H9 (cell line): ENCODE results near the gene RALGAPA1. TPM values are rescaled to one million over a fixed set of nuclear protein-coding genes. Genes with fewer than 3 reads are reported as not detected.
"Not testable (repeated sequence)": the region's sequence is repeated elsewhere in the genome, so short reads cannot be mapped to it uniquely, and the experiment has no call there.

Experiments used
- DNase-seq: peaks from one replicate; pipeline ENCODE4 v3.0.0-alpha.2; 2017
- H2AFZ ChIP-seq: one replicate; pipeline ENCODE4 v1.6.1; 2013; ENCODE audit warnings: mild to moderate bottlenecking, low read length, control low read depth, moderate library complexity
- H2AK5ac ChIP-seq: 2 replicates; pipeline ENCODE4 v1.6.1; 2013; ENCODE audit warnings: low read length, control low read depth, mixed read lengths; ENCODE audit not compliant: insufficient read length
- H2BK120ac ChIP-seq: one replicate; pipeline ENCODE4 v1.6.1; 2013; ENCODE audit warnings: low read depth, mild to moderate bottlenecking, low read length, control low read depth, inconsistent platforms; ENCODE audit not compliant: poor library complexity, severe bottlenecking
- H2BK12ac ChIP-seq: 2 replicates; pipeline ENCODE4 v1.6.1; 2013; ENCODE audit warnings: low read length, control low read depth, mixed read lengths, low read depth; ENCODE audit not compliant: insufficient read length
- H2BK15ac ChIP-seq: 2 replicates; pipeline ENCODE4 v1.6.1; 2013; ENCODE audit warnings: low read depth, low read length, control low read depth
- H2BK20ac ChIP-seq: one replicate; pipeline ENCODE4 v1.6.1; 2013; ENCODE audit warnings: low read depth, mild to moderate bottlenecking, low read length, control low read depth, inconsistent platforms; ENCODE audit not compliant: poor library complexity, severe bottlenecking
- H2BK5ac ChIP-seq: 2 replicates; pipeline ENCODE4 v1.6.1; 2013; ENCODE audit warnings: low read length, control low read depth, mixed read lengths; ENCODE audit not compliant: insufficient read length
- H3K14ac ChIP-seq: 2 replicates; pipeline ENCODE4 v1.6.1; 2013; ENCODE audit warnings: low read length, control low read depth; ENCODE audit not compliant: insufficient read depth
- H3K18ac ChIP-seq: 2 replicates; pipeline ENCODE4 v1.6.1; 2013; ENCODE audit warnings: low read depth, mild to moderate bottlenecking, mixed read lengths, low read length, control low read depth; ENCODE audit not compliant: insufficient read length
- H3K23ac ChIP-seq: 2 replicates; pipeline ENCODE4 v1.6.1; 2013; ENCODE audit warnings: low read length, control low read depth, mixed read lengths, low read depth; ENCODE audit not compliant: insufficient read length
- H3K23me2 ChIP-seq: 2 replicates; pipeline ENCODE4 v1.6.1; 2013; ENCODE audit warnings: low read depth, mild to moderate bottlenecking, mixed read lengths, low read length, control low read depth; ENCODE audit not compliant: insufficient read length, poor library complexity, severe bottlenecking
- H3K27ac ChIP-seq: 2 replicates; pipeline ENCODE4 v1.5.1; 2013; ENCODE audit warnings: low read length, control low read depth, mixed read lengths, low read depth; ENCODE audit not compliant: insufficient read length
- H3K27me3 ChIP-seq: 2 replicates; pipeline ENCODE4 v1.6.1; 2013; ENCODE audit warnings: low read length, control low read depth, inconsistent platforms; ENCODE audit not compliant: insufficient read depth
- H3K4ac ChIP-seq: 2 replicates; pipeline ENCODE4 v1.6.1; 2013; ENCODE audit warnings: low read depth, mild to moderate bottlenecking, control low read depth, inconsistent platforms, low read length, moderate library complexity
- H3K4me1 ChIP-seq: 2 replicates; pipeline ENCODE4 v1.6.1; 2013; ENCODE audit warnings: low read length, control low read depth, inconsistent platforms; ENCODE audit not compliant: insufficient read depth
- H3K4me2 ChIP-seq: 2 replicates; pipeline ENCODE4 v1.6.1; 2013; ENCODE audit warnings: low read length, control low read depth, mixed read lengths; ENCODE audit not compliant: insufficient read length, insufficient read depth
- H3K56ac ChIP-seq: 2 replicates; pipeline ENCODE4 v1.6.1; 2013; ENCODE audit warnings: low read depth, mild to moderate bottlenecking, mixed read lengths, low read length, control low read depth; ENCODE audit not compliant: insufficient read length
- H3K79me1 ChIP-seq: 2 replicates; pipeline ENCODE4 v1.6.1; 2013; ENCODE audit warnings: low read depth, mild to moderate bottlenecking, moderate library complexity, low read length, control low read depth, inconsistent platforms; ENCODE audit not compliant: insufficient read depth, poor library complexity, severe bottlenecking
- H3K79me2 ChIP-seq: 2 replicates; pipeline ENCODE4 v1.6.1; 2013; ENCODE audit warnings: low read length, control low read depth, inconsistent platforms; ENCODE audit not compliant: insufficient read depth
- H3K9ac ChIP-seq: 2 replicates; pipeline ENCODE4 v1.6.1; 2013; ENCODE audit warnings: low read length, control low read depth, mixed read lengths; ENCODE audit not compliant: insufficient read length; ENCODE audit errors: extremely low read depth
- H3K9me3 ChIP-seq: one replicate; pipeline ENCODE4 v1.6.1; 2013; ENCODE audit warnings: low read depth, low read length, inconsistent platforms; ENCODE audit not compliant: control insufficient read depth
- H3T11ph ChIP-seq: one replicate; pipeline ENCODE4 v1.6.1; 2013; ENCODE audit warnings: mild to moderate bottlenecking, low read length, control low read depth, inconsistent platforms
- H4K20me1 ChIP-seq: one replicate; pipeline ENCODE4 v1.6.1; 2013; ENCODE audit not compliant: control insufficient read depth, insufficient read length, insufficient read depth
- H4K5ac ChIP-seq: 2 replicates; pipeline ENCODE4 v1.6.1; 2013; ENCODE audit warnings: low read depth, mild to moderate bottlenecking, mixed read lengths, low read length, control low read depth; ENCODE audit not compliant: insufficient read length
- H4K8ac ChIP-seq: replicated peaks from 2 replicates; pipeline ENCODE4 v1.6.1; 2013; ENCODE audit warnings: low read length, control low read depth, mixed read lengths, low read depth; ENCODE audit not compliant: insufficient read length
- H4K91ac ChIP-seq: 2 replicates; pipeline ENCODE4 v1.6.1; 2013; ENCODE audit warnings: low read depth, mild to moderate bottlenecking, moderate library complexity, mixed read lengths, low read length, control low read depth; ENCODE audit not compliant: insufficient read length
- H3K27ac Mint-ChIP-seq, 3 experiments: 2 replicates in 2 of 3; 3 replicates in 1 of 3; pipeline ENCODE4 v1.8.0; 2020 to 2021; ENCODE audit warnings: mixed read lengths in 3 of 3, mild to moderate bottlenecking in 1 of 3, moderate library complexity in 1 of 3
- H3K27me3 Mint-ChIP-seq: 2 replicates; pipeline ENCODE4 v1.8.0; 2021; ENCODE audit warnings: low read depth, mild to moderate bottlenecking, moderate library complexity, mixed read lengths
- H3K36me3 Mint-ChIP-seq, 3 experiments: 2 replicates in 2 of 3; 3 replicates in 1 of 3; pipeline ENCODE4 v1.8.0; 2020 to 2021; ENCODE audit warnings: low read depth in 3 of 3, mixed read lengths in 3 of 3; ENCODE audit not compliant: insufficient read depth in 1 of 3
- H3K4me1 Mint-ChIP-seq, 2 experiments: 2 replicates each; pipeline ENCODE4 v1.8.0; 2020; ENCODE audit warnings: mixed read lengths in 2 of 2
- H3K4me3 Mint-ChIP-seq, 2 experiments: 2 replicates in 1 of 2; 3 replicates in 1 of 2; pipeline ENCODE4 v1.8.0; 2020 to 2021; ENCODE audit warnings: mild to moderate bottlenecking in 2 of 2, mixed read lengths in 2 of 2, moderate library complexity in 1 of 2
- H3K9me3 Mint-ChIP-seq, 2 experiments: 2 replicates in 1 of 2; 3 replicates in 1 of 2; pipeline ENCODE4 v1.8.0; 2020; ENCODE audit warnings: mild to moderate bottlenecking in 2 of 2, mixed read lengths in 2 of 2, moderate library complexity in 1 of 2
- CTCF ChIP-seq: fragments of 200-600 bp; sonication (generic); conservative IDR thresholded peaks from 3 replicates; pipeline ENCODE4 v1.8.0; 2021; ENCODE audit warnings: antibody characterized with exemption, mild to moderate bottlenecking
- WGBS: extraction: QIAGEN DNeasy Blood & Tissue Kit; methylation state at CpG from one replicate; pipeline ENCODE4 v1.1.7; 2013; ENCODE audit warnings: missing lambda C conversion rate, low lambda C conversion rate, mixed read lengths; ENCODE audit not compliant: insufficient read length; ENCODE audit errors: extremely low coverage; 5-methylcytosine and 5-hydroxymethylcytosine counted together
- total RNA-seq: library from RNA; stranded (reverse); gene quantifications from 2 replicates; pipeline ENCODE4 v1.2.1, GENCODE V29; 2021

RALGAPA1 gene
- total RNA-seq, 1 experiment from 2014 or later: 29.8 TPM

- no peak for TF ChIP-seq CTCF
- H3K27me3 ChIP-seq: no peaks in the 10 kb centered on the region
- Mint-ChIP-seq H3K4me3 (no peak overlapping the region), H3K9me3 (no peaks in the 10 kb centered on the region), H3K4me1 (no peaks in the 10 kb centered on the region), H3K36me3 (peaks cover 0 to 6% (median 2%) of the 10 kb centered on the region in 3 experiments; a peak in 2 of 7 replicates), H3K27ac (no peak overlapping the region), H3K27me3 (no peaks in the 10 kb centered on the region)
- no peak overlapping the region for H3K56ac ChIP-seq
- H4K5ac ChIP-seq: no peak overlapping the region
- no peak overlapping the region for H3K4ac ChIP-seq
- no peak overlapping the region for H4K91ac ChIP-seq
- H3K27ac ChIP-seq: no peak overlapping the region
- H3K14ac ChIP-seq: no peak overlapping the region
- H4K8ac ChIP-seq: no peak overlapping the region
- H3K4me1 ChIP-seq: no peaks in the 10 kb centered on the region
- H3K79me2 ChIP-seq: no peaks in the 10 kb centered on the region
- H2BK12ac ChIP-seq: no peak overlapping the region
- H4K20me1 ChIP-seq: no peaks in the 10 kb centered on the region
- no peak for DNase-seq
- H2AK5ac ChIP-seq: no peak overlapping the region
- no peak overlapping the region for H3T11ph ChIP-seq
- H3K4me2 ChIP-seq: no peak overlapping the region
- no peak overlapping the region for H3K23ac ChIP-seq
- no peaks in the 10 kb centered on the region for H3K23me2 ChIP-seq
- H2AFZ ChIP-seq: no peak overlapping the region
- H3K9me3 ChIP-seq: no peaks in the 10 kb centered on the region
- H3K9ac ChIP-seq: no peak overlapping the region
- no peaks in the 10 kb centered on the region for H3K79me1 ChIP-seq
- WGBS: no CpG with 5 or more reads among the region's 2 CpGs
- H3K18ac ChIP-seq: no peak overlapping the region
- no peak overlapping the region for H2BK5ac ChIP-seq
- no peak overlapping the region for H2BK15ac ChIP-seq
- no peak overlapping the region for H2BK120ac ChIP-seq
- no peak overlapping the region for H2BK20ac ChIP-seq
These were observed 214.5 kb downstream of the RALGAPA1 start for GRCh38 chr14:35594616-35595015.

- not testable (repeated sequence) for H2BK5ac ChIP-seq, DNase-seq, H3K27ac Mint-ChIP-seq, H4K8ac ChIP-seq, H3K36me3 Mint-ChIP-seq, H3K18ac ChIP-seq, H3K27ac ChIP-seq, H2AFZ ChIP-seq, H3K27me3 Mint-ChIP-seq, H3K23ac ChIP-seq, H2BK120ac ChIP-seq, H3K4me1 ChIP-seq, H2BK15ac ChIP-seq, H4K20me1 ChIP-seq, H3K23me2 ChIP-seq, H3K4me2 ChIP-seq, H3K79me1 ChIP-seq, H3T11ph ChIP-seq, H3K4me1 Mint-ChIP-seq, H3K56ac ChIP-seq, H3K14ac ChIP-seq, H3K9me3 ChIP-seq, H3K4me3 Mint-ChIP-seq, H2BK12ac ChIP-seq, H3K9ac ChIP-seq, H3K9me3 Mint-ChIP-seq, H3K4ac ChIP-seq, H2AK5ac ChIP-seq, H2BK20ac ChIP-seq, H4K5ac ChIP-seq, H3K27me3 ChIP-seq, H4K91ac ChIP-seq, H3K79me2 ChIP-seq
- WGBS: no CpG with 5 or more reads among the region's 3 CpGs
These were observed 221.7 kb downstream of the RALGAPA1 start for GRCh38 chr14:35587373-35587772.
